Nephron progenitor cell (in vitro differentiated cells): ENCODE results near the gene RMI2.
A peak's percentile ranks its signal among the peaks of the same experiment; 100 is the strongest.

Experiments
- DNase-seq: peaks from one replicate; pipeline ENCODE4 v3.0.0; 2021
- H3K27ac Mint-ChIP-seq: 2 replicates; pipeline ENCODE4 v1.8.0; 2021; ENCODE audit warnings: mild to moderate bottlenecking, moderate library complexity, mixed read lengths
- H3K27me3 Mint-ChIP-seq: 2 replicates; pipeline ENCODE4 v1.8.0; 2021; ENCODE audit warnings: mild to moderate bottlenecking, low read depth, mixed read lengths; ENCODE audit not compliant: poor library complexity
- H3K36me3 Mint-ChIP-seq: 2 replicates; pipeline ENCODE4 v1.8.0; 2021; ENCODE audit warnings: low read depth, mixed read lengths
- H3K4me1 Mint-ChIP-seq: 2 replicates; pipeline ENCODE4 v1.8.0; 2021; ENCODE audit warnings: mixed read lengths
- H3K4me3 Mint-ChIP-seq: 2 replicates; pipeline ENCODE4 v1.8.0; 2021; ENCODE audit warnings: mild to moderate bottlenecking, moderate library complexity, mixed read lengths
- H3K9me3 Mint-ChIP-seq: 2 replicates; pipeline ENCODE4 v1.8.0; 2021; ENCODE audit warnings: mild to moderate bottlenecking, moderate library complexity, mixed read lengths
- TF ChIP-seq, protein P1 (sequence below): fragments of 200-600 bp; sonication (generic); IDR thresholded peaks from 2 replicates; pipeline ENCODE4 v1.5.0; 2021; ENCODE audit warnings: antibody characterized with exemption

The RMI2 gene

DNA sequence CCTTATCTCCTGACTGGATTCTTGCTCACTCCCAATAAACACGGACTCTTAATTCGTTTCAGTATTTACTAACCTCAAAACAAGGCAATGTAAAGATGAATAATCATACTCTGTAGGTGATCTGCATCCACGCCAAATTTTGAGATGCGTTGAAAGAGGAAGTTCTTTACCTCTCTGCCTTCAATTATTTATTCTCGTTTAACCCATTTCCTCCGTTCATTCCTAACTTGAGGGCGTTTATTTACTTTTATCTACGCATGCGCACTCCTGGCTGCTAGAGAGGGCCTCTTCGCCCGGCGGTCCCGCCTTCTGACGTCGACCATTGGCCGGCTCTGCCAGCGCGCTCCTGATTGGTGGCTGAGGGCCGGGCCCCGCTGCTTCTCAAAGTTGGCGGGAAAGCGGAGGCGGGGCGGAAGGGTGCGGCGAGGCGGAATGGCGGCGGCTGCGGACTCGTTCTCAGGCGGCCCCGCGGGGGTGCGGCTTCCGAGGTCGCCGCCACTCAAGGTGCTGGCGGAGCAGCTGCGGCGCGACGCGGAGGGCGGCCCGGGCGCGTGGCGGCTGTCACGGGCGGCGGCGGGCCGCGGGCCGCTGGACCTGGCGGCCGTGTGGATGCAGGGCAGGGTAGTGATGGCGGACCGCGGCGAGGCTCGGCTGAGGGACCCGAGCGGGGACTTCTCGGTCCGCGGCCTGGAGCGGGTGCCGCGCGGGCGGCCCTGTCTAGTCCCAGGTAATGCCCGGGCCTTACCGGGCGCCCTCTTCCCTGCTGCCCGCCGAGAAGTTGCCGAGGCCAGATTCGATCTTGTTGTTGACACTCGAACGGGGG lies at the start of gene RMI2:
Gene RMI2, plus strand, starts transcription at position 420 of the 823 bp plus-strand sequence. Its CDS starts 13 bp downstream, at position 433.
- TF ChIP-seq, protein P1, sequence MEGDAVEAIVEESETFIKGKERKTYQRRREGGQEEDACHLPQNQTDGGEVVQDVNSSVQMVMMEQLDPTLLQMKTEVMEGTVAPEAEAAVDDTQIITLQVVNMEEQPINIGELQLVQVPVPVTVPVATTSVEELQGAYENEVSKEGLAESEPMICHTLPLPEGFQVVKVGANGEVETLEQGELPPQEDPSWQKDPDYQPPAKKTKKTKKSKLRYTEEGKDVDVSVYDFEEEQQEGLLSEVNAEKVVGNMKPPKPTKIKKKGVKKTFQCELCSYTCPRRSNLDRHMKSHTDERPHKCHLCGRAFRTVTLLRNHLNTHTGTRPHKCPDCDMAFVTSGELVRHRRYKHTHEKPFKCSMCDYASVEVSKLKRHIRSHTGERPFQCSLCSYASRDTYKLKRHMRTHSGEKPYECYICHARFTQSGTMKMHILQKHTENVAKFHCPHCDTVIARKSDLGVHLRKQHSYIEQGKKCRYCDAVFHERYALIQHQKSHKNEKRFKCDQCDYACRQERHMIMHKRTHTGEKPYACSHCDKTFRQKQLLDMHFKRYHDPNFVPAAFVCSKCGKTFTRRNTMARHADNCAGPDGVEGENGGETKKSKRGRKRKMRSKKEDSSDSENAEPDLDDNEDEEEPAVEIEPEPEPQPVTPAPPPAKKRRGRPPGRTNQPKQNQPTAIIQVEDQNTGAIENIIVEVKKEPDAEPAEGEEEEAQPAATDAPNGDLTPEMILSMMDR: no peak
- Mint-ChIP-seq H3K27me3 (peaks cover 2% of the 10 kb centered on the region), H3K4me3 (peak within 1 kb of the TSS; percentile 92), H3K9me3 (no peaks in the 10 kb centered on the region), H3K27ac (no peak within 1 kb of the TSS), H3K4me1 (peaks cover 68% of the 10 kb centered on the region), H3K36me3 (no peaks in the 10 kb centered on the region)
- DNase-seq: peak; percentile 96

DNA sequence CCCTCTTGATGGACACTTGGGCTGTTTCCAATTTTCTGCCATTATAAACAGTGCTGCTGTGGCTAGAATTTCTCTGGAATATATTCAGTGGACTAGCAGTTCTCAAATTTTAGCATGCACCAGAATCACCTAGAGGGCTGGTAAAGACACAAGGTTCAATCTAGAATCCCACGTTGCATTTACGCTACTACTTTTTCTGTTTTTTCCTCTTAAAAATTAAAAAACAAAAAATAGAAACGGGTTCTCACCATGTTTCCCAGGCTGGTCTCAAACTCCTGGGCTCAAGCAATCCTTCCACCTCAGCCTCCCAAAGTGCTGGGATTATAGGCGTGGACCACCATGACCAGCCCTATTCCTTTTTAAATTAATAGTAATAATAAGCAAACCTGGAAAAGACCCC lies 49.6 kb upstream of the RMI2 start:
- H3K27ac Mint-ChIP-seq: no peak overlapping the region
- no peaks in the 10 kb centered on the region for H3K9me3 Mint-ChIP-seq
- TF ChIP-seq, protein P1: no peak
- H3K27me3 Mint-ChIP-seq: peaks cover 11% of the 10 kb centered on the region
- no peak overlapping the region for H3K4me3 Mint-ChIP-seq
- H3K4me1 Mint-ChIP-seq: peaks cover 50% of the 10 kb centered on the region
- no peaks in the 10 kb centered on the region for H3K36me3 Mint-ChIP-seq
- no peak for DNase-seq

DNA sequence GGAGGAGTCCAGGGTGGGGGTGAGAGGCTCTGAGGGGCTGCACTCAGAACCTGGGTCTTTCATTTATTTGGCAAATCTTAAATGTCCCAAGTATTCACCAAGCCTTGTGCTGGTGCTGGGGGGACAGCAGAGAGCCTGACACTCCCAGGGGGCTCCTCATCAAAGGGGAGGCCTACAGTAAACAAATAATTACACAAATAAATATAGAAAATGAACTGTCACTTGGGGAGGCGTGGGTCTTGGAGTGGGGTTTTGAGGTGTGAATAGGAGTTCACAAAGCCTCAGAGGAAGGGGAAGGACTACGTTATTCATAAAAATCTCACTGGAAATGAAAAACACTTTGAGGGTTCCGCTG lies 48.9 kb upstream of the RMI2 start:
- TF ChIP-seq, protein P1: no peak
- no peak overlapping the region for H3K4me3 Mint-ChIP-seq
- H3K27ac Mint-ChIP-seq: no peak overlapping the region
- DNase-seq: no peak
- peaks cover 14% of the 10 kb centered on the region for H3K27me3 Mint-ChIP-seq
- H3K36me3 Mint-ChIP-seq: no peaks in the 10 kb centered on the region
- no peaks in the 10 kb centered on the region for H3K9me3 Mint-ChIP-seq
- peaks cover 44% of the 10 kb centered on the region for H3K4me1 Mint-ChIP-seq

DNA sequence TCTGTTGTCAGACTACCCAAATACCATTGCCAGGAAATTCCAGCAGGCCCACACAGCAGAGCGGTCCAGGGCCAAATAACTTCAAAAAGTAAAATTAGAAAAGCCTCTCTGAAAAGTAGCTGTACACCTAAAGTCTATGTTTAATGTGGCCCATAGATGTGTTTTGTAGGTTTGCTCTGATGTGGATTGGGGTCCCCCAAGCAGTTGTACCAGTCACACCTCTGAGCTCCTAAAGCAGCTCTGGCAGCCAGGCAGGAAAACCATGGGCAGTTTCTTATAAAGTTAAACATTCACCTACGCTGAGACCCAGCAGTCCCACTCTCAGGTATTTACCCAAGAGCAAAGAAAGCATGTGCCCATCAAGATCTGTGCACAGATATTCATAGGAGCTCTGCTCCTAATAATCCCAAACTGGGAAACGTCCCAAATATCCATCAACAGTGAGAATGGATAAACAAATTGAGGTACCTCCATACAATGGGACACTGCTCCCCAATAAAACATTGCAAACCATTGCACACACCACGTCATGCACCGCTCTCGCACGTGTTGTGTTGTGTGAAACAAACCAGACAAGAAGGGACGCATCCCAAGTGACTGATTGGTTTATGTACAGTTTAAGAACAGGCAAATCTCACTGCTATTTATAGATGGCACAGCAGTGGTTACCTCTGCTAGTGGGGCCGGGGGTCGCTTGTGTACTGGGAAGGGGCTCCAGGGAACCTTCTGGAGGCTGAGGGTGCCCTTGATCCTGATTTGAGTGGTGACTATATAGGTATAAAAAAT lies 48.4 kb upstream of the RMI2 start:
- no peak for DNase-seq

DNA sequence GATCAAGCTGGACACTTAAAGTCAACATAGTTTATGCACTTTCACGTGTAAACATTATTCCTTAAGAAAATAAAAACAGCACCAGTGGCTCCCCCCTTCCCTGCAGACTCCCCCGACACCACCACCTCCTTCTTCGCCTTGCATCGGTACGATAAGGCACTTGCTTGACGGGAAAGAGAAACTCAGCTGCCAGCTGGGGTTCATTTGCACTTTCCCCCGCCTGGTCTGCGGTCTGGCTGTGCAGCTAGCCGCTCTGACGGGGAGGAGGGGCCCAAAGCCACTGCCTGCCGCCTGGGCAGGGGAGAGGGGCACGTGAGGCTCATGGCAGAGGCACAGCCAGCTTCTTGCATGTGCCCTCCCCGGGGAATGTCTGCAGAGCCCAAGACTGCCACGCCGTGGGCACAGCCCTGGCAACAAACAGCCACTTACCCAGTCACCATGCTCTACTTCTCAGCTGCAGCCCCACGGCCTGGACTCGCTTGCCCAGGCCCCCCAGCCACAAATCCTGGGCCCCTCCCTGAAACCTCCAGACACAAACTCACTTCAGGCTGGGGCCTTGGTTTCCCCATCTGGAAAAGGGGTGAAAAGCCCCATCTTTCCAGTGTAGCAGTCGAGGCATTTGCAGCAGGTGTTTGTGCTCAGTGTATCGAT lies 47.6 kb upstream of the RMI2 start:
- no peak overlapping the region for H3K27ac Mint-ChIP-seq
- H3K36me3 Mint-ChIP-seq: no peaks in the 10 kb centered on the region
- H3K4me3 Mint-ChIP-seq: no peak overlapping the region

More for the DNA sequence above, 48.4 kb upstream of the RMI2 start:
- H3K36me3 Mint-ChIP-seq: no peaks in the 10 kb centered on the region
- H3K27me3 Mint-ChIP-seq: peaks cover 17% of the 10 kb centered on the region
- H3K4me3 Mint-ChIP-seq: no peak overlapping the region
- TF ChIP-seq, protein P1: no peak
- H3K9me3 Mint-ChIP-seq: no peaks in the 10 kb centered on the region
- peaks cover 38% of the 10 kb centered on the region for H3K4me1 Mint-ChIP-seq
- no peak overlapping the region for H3K27ac Mint-ChIP-seq

More for the DNA sequence above, 47.6 kb upstream of the RMI2 start:
- Mint-ChIP-seq H3K27me3 (peaks cover 17% of the 10 kb centered on the region), H3K4me1 (peaks cover 32% of the 10 kb centered on the region), H3K9me3 (no peaks in the 10 kb centered on the region)
- peak; percentile 42 for DNase-seq
- TF ChIP-seq, protein P1: no peak
